ENCODE results near the gene KLF6. TPM values are rescaled to one million over a fixed set of nuclear protein-coding genes. Genes with fewer than 3 reads are reported as not detected.
A peak's percentile ranks its signal among the peaks of the same experiment; 100 is the strongest.

Gene KLF6
- total and polyA plus RNA-seq, 2 experiments from 2014 or later = 19.6 to 35.4 TPM

GRCh38 chr10:3782451-3783315 lies 2.3 kb downstream of the KLF6 start:
- Histone ChIP-seq H3K79me2 (replicated peaks; ENCODE audit: insufficient read depth) (peaks cover 69% of the 10 kb centered on the region), H3K4me2 (peak overlapping the region; percentile 98), H4K20me1 (replicated peaks; ENCODE audit: insufficient read depth) (peaks cover 40% of the 10 kb centered on the region), H3K36me3 (ENCODE audit: insufficient read depth) (peaks cover 44% of the 10 kb centered on the region), H3K4me3 (peak overlapping the region; percentile 86), H3K4me1 (ENCODE audit: insufficient read depth) (peaks cover 24% of the 10 kb centered on the region), H2AFZ (no peak overlapping the region), H3K27ac (ENCODE audit: low read depth) (no peak overlapping the region), H3K27me3 (ENCODE audit: insufficient read depth) (0 out of 2 replicates have a peak, but pooled peaks cover 5% of the 10 kb centered on the region), H3K9me2 (ENCODE audit: insufficient read depth) (no peaks in the 10 kb centered on the region), H3F3A (replicated peaks; ENCODE audit: low read depth) (peaks cover 3% of the 10 kb centered on the region; the same call in 1 of the 2 replicates)
- Mint-ChIP-seq H3K27ac (peak overlapping the region; percentile 94), H3K4me1 (peaks cover 39% of the 10 kb centered on the region), H3K9me3 (no peaks in the 10 kb centered on the region), H3K27me3 (ENCODE audit: insufficient read depth, low read depth, poor library complexity) (peaks cover 34% of the 10 kb centered on the region), H3K36me3 (ENCODE audit: low read depth) (peaks cover 56% of the 10 kb centered on the region), H3K4me3 (peak overlapping the region; percentile 96)
- TF ChIP-seq EZH2phosphoT487 (IDR thresholded peaks at IDR 0.05; ENCODE audit: unreplicated experiment) (no peak), EZH2 (IDR thresholded peaks at IDR 0.05; ENCODE audit: low read depth, unreplicated experiment) (no peak), REST (IDR thresholded peaks at IDR 0.05; ENCODE audit: unreplicated experiment) (no peak), ETS1 (IDR thresholded peaks at IDR 0.05) (no peak), STAT1 (IDR thresholded peaks at IDR 0.05; ENCODE audit: unreplicated experiment) (no peak), NANOG (IDR thresholded peaks at IDR 0.05; ENCODE audit: borderline replicate concordance) (no peak), ZNF114 (CRISPR knock-in tag; IDR thresholded peaks at IDR 0.05) (no peak), ZNF331 (CRISPR knock-in tag; IDR thresholded peaks at IDR 0.05; ENCODE audit: low read depth) (no peak), POLR2AphosphoS5 (IDR thresholded peaks at IDR 0.05; ENCODE audit: low read depth) (no peak)
- ATAC-seq = no peak
- DNase-seq (ENCODE audit: low spot score) = no peak

- Histone ChIP-seq H2AFZ (no peak overlapping the region), H3K27ac (ENCODE audit: low read depth) (no peak overlapping the region), H3K27me3 (ENCODE audit: insufficient read depth) (0 out of 2 replicates have a peak, but pooled peaks cover 1% of the 10 kb centered on the region), H3K4me3 (peak overlapping the region; percentile 86), H3K79me2 (replicated peaks; ENCODE audit: insufficient read depth) (peaks cover 69% of the 10 kb centered on the region), H4K20me1 (replicated peaks; ENCODE audit: insufficient read depth) (peaks cover 44% of the 10 kb centered on the region), H3K36me3 (ENCODE audit: insufficient read depth) (peaks cover 47% of the 10 kb centered on the region), H3K4me1 (ENCODE audit: insufficient read depth) (peaks cover 22% of the 10 kb centered on the region), H3K9me2 (ENCODE audit: insufficient read depth) (no peaks in the 10 kb centered on the region), H3F3A (replicated peaks; ENCODE audit: low read depth) (peaks cover 3% of the 10 kb centered on the region; the same call in 1 of the 2 replicates), H3K4me2 (peak overlapping the region; percentile 98)
- H3K9me3 Mint-ChIP-seq = no peaks in the 10 kb centered on the region
- no peak for DNase-seq (ENCODE audit: low spot score)
- ATAC-seq = no peak
- no peak overlapping the region for H3K27ac Mint-ChIP-seq
- peaks cover 62% of the 10 kb centered on the region for H3K36me3 Mint-ChIP-seq (ENCODE audit: low read depth)
- H3K27me3 Mint-ChIP-seq (ENCODE audit: insufficient read depth, low read depth, poor library complexity) = peaks cover 34% of the 10 kb centered on the region
- H3K4me3 Mint-ChIP-seq = peak overlapping the region; percentile 96
- peaks cover 37% of the 10 kb centered on the region for H3K4me1 Mint-ChIP-seq
- TF ChIP-seq CTCF (conservative IDR thresholded peaks at IDR 0.05; ENCODE audit: low read depth in 2 of 2) (no peak), ZNF331 (CRISPR knock-in tag; IDR thresholded peaks at IDR 0.05; ENCODE audit: low read depth) (no peak), EZH2phosphoT487 (IDR thresholded peaks at IDR 0.05; ENCODE audit: unreplicated experiment) (no peak), EZH2 (IDR thresholded peaks at IDR 0.05; ENCODE audit: low read depth, unreplicated experiment) (no peak), ZNF114 (CRISPR knock-in tag; IDR thresholded peaks at IDR 0.05) (no peak), REST (IDR thresholded peaks at IDR 0.05; ENCODE audit: unreplicated experiment) (no peak), POLR2AphosphoS5 (IDR thresholded peaks at IDR 0.05; ENCODE audit: low read depth) (no peak), NANOG (IDR thresholded peaks at IDR 0.05; ENCODE audit: borderline replicate concordance) (no peak)
Measured at GRCh38 chr10:3782146-3782450, 2.9 kb downstream of the KLF6 start.
